Subcutaneous adipose tissue (tissue), 4 donors: ENCODE measurements around the gene COL18A1. TPM values are rescaled to one million over a fixed set of nuclear protein-coding genes. Genes with fewer than 3 reads are reported as not detected.

Source experiments
- total RNA-seq, 4 donors: library from RNA; depleted of rRNA; stranded (reverse); fragments of >200 nt; gene quantifications; one replicate each; pipeline ENCODE4 v1.1.0, GENCODE V29; 2016
- TF ChIP-seq, protein P1 (sequence below): fragments of 450-650 bp; IDR thresholded peaks from one replicate; pipeline ENCODE4 v1.5.1; 2016; ENCODE audit warnings: low read depth, mild to moderate bottlenecking, control low read depth, antibody characterized with exemption, moderate library complexity

COL18A1 gene
- total RNA-seq, 4 donors from 2014 or later, result 33.4 to 102 (median 66.7) TPM

DNA sequence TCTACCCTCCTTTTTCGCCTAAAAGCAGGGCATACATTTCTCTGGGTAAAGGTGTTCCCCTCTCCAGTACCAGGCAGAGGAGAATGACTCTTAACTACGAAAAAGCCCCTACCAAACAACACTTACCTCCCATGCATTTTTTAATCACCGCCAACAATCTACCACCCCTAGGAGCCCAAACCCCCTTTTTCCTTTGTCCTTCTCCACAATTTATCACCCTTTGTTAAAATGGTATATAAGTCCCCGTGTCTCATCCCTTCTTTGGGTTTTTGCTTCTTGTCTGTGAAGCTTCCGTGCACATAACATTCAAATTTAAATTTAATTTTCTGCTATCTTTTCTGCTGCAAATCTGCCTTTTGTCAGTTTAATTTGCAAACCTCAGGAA lies 27.6 kb upstream of the COL18A1 start:
- TF ChIP-seq, protein P1, sequence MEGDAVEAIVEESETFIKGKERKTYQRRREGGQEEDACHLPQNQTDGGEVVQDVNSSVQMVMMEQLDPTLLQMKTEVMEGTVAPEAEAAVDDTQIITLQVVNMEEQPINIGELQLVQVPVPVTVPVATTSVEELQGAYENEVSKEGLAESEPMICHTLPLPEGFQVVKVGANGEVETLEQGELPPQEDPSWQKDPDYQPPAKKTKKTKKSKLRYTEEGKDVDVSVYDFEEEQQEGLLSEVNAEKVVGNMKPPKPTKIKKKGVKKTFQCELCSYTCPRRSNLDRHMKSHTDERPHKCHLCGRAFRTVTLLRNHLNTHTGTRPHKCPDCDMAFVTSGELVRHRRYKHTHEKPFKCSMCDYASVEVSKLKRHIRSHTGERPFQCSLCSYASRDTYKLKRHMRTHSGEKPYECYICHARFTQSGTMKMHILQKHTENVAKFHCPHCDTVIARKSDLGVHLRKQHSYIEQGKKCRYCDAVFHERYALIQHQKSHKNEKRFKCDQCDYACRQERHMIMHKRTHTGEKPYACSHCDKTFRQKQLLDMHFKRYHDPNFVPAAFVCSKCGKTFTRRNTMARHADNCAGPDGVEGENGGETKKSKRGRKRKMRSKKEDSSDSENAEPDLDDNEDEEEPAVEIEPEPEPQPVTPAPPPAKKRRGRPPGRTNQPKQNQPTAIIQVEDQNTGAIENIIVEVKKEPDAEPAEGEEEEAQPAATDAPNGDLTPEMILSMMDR, result no peak

DNA sequence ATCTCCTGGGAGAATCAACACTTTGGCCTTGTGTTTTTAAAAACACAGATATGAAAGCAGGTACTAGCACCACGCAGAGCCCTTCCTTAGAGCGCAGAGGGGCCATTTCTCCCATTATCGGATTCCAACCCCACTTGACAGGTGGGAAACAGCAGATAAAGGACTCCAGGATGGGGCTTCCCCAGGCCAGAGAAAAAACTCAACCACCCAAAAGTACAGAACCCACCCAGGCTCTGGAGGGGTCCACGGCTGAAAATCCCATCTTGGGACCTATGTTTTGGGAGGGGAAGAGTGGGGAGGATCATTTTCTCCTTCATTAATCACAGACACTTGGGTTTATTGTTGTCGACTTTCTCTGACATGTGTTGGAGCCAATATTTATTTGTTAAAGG lies 27.1 kb upstream of the COL18A1 start:
- TF ChIP-seq, protein P1, result no peak

DNA sequence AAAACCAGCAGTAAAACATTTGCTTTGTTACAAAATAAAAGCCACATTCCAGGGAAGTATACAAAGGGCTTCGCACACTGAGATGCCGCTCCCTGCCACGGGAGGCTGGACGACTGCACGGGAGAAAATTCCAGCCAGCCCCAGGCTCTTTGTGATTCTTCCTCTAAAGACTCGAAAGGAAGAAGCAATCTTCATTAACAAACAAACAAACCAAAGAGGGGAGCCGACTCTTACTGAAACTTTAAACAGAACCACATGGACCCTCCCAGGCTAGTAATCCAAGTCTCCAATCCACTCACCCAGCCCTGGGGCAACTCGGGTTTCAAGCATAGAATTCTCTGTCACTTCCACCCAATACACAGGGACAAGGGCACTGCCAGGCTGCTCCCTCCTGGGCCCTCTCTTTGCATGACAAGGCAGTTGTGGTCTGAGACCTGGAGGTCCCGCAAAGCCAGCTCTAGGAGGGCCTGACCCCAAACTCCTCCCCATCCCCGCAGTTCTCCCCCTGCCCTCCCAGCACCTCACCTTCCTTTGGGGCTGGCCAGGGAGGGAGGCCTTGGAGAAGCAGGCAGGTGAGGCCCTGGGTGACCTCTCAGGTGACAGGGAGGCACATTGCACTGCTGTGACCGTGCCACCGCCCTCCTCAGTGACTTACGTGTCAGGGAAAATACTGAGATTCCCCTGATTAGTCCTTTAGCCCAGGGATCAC lies 26.6 kb upstream of the COL18A1 start:
- TF ChIP-seq, protein P1, result no peak

DNA sequence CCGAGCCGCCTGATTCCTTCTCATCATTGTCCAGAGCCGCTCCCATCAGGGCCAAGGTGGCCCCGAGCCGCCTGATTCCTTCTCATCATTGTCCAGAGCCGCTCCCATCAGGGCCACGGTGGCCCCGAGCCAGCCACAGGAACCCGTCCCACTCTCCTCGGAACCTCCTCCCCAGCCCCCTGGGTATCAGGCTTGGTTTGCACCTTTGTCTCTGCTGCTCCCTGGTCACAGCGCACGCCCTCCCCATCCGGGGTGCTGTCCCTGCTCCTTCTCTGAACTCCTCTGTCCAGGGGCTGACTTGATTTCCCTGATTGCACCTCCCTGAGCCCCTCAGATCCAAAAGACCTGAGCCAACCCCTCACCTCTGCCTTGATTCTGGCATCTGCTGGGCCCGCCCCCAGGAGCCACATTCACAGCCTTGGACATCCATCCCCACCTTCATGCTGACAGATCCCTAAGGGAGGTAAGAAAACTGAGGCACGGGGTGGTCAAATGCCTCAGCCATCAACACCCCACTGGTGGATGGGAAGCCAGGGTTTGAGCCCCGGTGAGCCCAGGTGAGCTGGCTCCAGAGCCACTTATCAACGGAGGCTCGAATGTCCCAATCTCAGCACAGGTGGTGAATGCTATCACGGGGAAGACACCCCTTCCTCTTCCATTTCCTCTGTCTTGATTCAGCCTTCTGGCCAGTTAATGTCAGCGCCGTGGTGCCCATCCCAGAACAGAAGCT lies 25.6 kb upstream of the COL18A1 start:
- TF ChIP-seq, protein P1, result no peak

DNA sequence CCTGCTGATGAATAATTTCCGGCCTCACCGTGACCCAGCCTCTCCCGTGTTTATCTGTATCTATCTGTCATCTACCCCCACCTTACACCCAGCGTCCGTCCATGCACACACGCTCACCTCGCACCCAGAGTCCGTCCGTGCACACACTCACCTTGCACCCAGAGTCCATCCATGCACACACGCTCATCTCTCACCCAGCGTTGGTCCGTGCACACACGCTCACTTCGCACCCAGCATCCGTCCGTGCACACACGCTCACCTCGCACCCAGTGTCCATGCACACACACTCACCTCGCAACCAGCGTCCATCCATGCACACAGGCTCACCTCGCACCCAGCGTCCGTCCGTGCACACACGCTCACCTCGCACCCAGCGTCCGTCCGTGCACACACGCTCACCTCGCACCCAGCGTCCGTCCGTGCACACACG lies 25.0 kb upstream of the COL18A1 start:
- TF ChIP-seq, protein P1, result no peak

DNA sequence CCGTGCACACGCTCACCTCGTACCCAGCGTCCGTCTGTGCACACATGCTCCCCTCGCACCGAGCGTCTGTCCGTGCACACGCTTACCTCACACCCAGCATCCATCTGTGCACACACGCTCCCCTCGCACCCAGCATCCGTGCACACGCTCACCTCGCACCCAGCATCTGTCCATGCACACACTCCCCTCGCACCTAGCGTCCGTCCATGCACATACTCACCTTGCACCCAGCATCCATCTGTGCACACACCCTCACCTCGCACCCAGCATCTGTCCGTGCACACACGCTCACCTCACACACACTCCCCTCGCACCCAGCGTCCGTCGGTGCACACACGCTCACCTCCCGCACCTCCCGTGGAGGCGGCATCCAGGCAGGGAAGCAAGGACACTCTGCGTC lies 24.4 kb upstream of the COL18A1 start:
- TF ChIP-seq, protein P1, result no peak

DNA sequence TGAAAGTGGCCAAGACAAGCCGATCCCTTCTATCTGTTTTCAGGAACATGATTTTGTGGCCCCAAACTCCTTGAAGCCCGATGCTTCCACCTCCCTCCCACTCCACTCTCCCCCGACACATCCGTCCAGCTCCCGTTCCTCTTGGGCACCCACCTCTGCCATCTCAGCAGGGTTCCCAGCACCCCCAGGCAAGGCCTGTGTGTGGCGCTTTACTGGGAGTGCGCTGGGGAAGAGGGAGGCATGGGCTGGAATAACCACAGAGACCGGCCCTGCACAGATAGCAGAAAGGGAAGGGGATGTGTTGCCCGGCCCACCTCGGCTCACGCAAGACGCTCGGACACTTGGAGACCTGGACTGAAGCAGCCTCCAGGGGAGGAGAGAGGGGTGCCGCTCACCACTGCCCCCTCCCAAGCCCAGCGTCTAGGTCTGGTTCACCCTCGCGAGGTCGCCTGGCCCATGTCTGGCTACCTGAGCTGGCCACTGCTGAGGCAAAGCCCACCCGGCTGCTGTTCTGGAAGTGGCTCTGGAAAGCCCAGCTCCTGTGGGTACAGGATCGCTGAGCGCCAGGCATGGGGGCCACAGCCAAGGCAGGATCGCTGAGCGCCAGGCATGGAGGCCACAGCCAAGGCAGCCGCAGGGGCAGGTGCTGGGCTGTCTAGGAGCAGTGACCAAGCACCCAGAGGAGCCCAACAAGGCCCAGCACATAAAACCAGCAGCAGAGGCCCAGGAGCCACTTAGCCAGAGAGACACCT lies 23.8 kb upstream of the COL18A1 start:
- TF ChIP-seq, protein P1, result no peak
